Retinal pigment epithelial cell (primary cell): ENCODE measurements around the gene DZIP1L.
"Not testable (repeated sequence)": the region's sequence is repeated elsewhere in the genome, so short reads cannot be mapped to it uniquely, and the experiment has no call there.

Source experiments
- DNase-seq: peaks from one replicate; pipeline ENCODE4 v3.0.0-alpha.2; 2010; ENCODE audit warnings: low read depth
- H3K4me3 ChIP-seq: 2 replicates; pipeline ENCODE4 v1.5.1; 2011; ENCODE audit warnings: mild to moderate bottlenecking, low read length, control low read depth, moderate library complexity
- CTCF ChIP-seq: conservative IDR thresholded peaks from 2 replicates; pipeline ENCODE4 v1.5.1; 2011; ENCODE audit warnings: low read depth, low read length, control low read depth, inconsistent platforms

Gene DZIP1L

GRCh38 chr3:138114988-138115971 is at the start of gene DZIP1L:
DZIP1L (minus strand) TSS chr3:138115608; CDS start chr3:138103971, 11,637 bp downstream.
- peak; percentile 55 for DNase-seq
- peak within 1 kb of the TSS; percentile 82 for H3K4me3 ChIP-seq
- TF ChIP-seq CTCF: no peak

GRCh38 chr3:138165061-138165460 is 49.7 kb upstream of the DZIP1L start:
- no peak for TF ChIP-seq CTCF
- no peak overlapping the region for H3K4me3 ChIP-seq
- no peak for DNase-seq

- H3K4me3 ChIP-seq: no peak overlapping the region
- DNase-seq: no peak
- TF ChIP-seq CTCF: no peak
Measured at GRCh38 chr3:138157743-138158142, 42.3 kb upstream of the DZIP1L start.

GRCh38 chr3:138154534-138154933 is 39.1 kb upstream of the DZIP1L start:
- no peak for DNase-seq
- H3K4me3 ChIP-seq: no peak overlapping the region
- no peak for TF ChIP-seq CTCF

- peak; percentile 17 for DNase-seq
- TF ChIP-seq CTCF: peak; percentile 22
- no peak overlapping the region for H3K4me3 ChIP-seq
Measured at GRCh38 chr3:138148503-138148902, 33.1 kb upstream of the DZIP1L start.

- not testable (repeated sequence) for H3K4me3 ChIP-seq, DNase-seq
Measured at GRCh38 chr3:138142181-138142580, 26.8 kb upstream of the DZIP1L start.

DNA sequence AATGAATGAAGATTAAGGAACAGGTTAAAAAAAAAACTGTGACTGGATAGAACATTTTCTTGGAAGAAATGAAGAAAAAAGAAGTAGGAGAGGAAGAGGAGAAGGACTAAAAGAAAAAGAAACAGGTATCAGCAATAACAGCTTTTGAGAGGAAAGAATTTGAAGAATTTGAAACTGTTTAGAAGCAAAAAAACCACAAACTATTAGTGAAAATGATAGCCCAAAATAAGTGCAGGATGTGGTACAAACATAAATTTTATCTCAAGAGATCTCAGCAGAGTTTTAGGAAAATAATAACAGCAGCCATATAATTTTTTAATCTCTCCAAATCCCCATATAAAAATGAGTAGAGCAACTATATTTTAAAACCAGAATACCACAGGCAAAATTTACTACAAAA is 25.5 kb upstream of the DZIP1L start:
- no peak overlapping the region for H3K4me3 ChIP-seq
- TF ChIP-seq CTCF: no peak
- DNase-seq: no peak
